ENCODE measurements around the gene LMAN1L.
A peak's percentile ranks its signal among the peaks of the same experiment; 100 is the strongest.

LMAN1L gene

GRCh38 chr15:74851960-74852359, 39.3 kb downstream of the LMAN1L start:
- Histone ChIP-seq H3K27me3 (replicated peaks in 2 of 5; ENCODE audit: control insufficient read depth in 4 of 5, insufficient read depth in 5 of 5, low read length in 4 of 5) (no peaks in the 10 kb centered on the region), H3K4me3 (ENCODE audit: control insufficient read depth in 1 of 7, extremely low read depth in 1 of 7, insufficient read depth in 4 of 7, low read depth in 2 of 7, low read length in 6 of 7) (no peak overlapping the region), H3K9me3 (ENCODE audit: control extremely low read depth in 1 of 5, control insufficient read depth in 4 of 5, insufficient read depth in 2 of 5, low read depth in 1 of 5, low read length in 4 of 5) (no peaks in the 10 kb centered on the region), H3K36me3 (ENCODE audit: control insufficient read depth in 4 of 4, insufficient read depth in 4 of 4, low read length in 3 of 4) (peaks cover 9 to 74% (median 66%) of the 10 kb centered on the region in 4 experiments), H3K27ac (ENCODE audit: insufficient read depth in 1 of 2, low read depth in 1 of 2, low read length in 2 of 2, poor library complexity in 1 of 2, severe bottlenecking in 2 of 2) (no peak overlapping the region), H3K4me1 (ENCODE audit: control extremely low read depth in 1 of 4, control insufficient read depth in 4 of 4, insufficient read depth in 4 of 4, low read length in 3 of 4) (peaks cover 2 to 8% (median 5%) of the 10 kb centered on the region in 4 experiments)
- 97% methylated on average over 6 of the region's 7 CpGs for WGBS (ENCODE audit: insufficient coverage)
- ChIA-PET CTCF (interaction anchor here (1.2 to 3.4 kb wide), 3 partner anchors 9 to 72 kb away, joined by 3 to 19 read pairs (median 5); partner anchors contain the start of gene ULK3), POLR2A (no interaction called here)
- DNase-seq = no peak

DNA sequence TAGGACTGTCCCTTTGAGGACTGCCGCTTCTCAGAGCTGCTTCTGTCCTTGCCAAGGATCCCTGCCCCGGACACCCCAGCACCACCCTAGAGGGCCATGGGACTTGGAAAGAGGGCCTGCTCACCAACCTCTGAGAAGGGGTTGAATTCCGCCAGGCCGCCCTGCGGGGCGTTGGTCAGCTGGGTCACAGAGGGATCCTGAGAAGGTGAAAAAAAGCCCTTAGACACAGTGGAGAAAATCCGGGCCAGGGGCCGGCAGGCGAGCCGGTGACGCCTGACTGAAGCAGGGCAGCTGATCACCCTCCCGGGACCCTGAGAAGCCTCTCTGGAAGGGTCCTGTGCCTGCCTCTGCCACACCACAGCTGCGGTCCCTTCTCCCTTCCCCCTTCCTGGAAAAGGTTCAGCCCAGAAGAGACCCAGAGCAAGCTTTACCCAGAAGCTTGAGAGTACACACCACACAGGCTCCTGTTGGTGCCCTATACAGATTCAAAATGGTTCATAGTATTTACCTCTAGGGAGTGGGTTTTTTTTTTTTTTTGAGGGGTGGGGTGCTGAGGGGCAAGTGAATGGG, 41.9 kb downstream of the LMAN1L start:
- ChIA-PET CTCF (interaction anchor here (1.2 to 8.9 kb wide), 6 partner anchors 11 to 67 kb away, joined by 3 to 58 read pairs (median 4); partner anchors contain the start of gene ULK3), POLR2A (no interaction called here)
- peaks cover 9 to 75% (median 50%) of the 10 kb centered on the region in 4 experiments for H3K36me3 ChIP-seq (ENCODE audit: control insufficient read depth in 4 of 4, insufficient read depth in 4 of 4, low read length in 3 of 4)

DNA sequence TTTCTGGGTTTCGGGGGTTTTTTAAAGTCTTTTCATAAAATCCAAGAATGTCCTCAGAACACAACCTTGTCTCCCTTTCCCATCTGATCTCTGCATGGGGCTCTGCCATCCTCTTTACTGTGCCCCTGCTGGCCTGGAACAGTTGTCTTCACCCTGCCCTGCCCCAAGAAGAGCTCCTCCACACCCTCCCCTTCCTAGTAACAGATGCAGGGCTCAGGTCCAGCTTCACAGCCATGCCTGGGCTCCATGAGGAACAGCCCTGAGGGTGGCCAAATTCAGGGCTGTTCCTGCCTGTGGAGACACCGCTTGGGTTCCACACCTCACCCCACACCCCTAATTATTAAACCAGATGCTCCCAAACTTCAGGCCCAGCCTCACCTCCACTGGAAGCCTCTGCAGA, 43.2 kb downstream of the LMAN1L start:
- no peak for DNase-seq
- Histone ChIP-seq H3K27me3 (replicated peaks in 2 of 5; ENCODE audit: control insufficient read depth in 4 of 5, insufficient read depth in 5 of 5, low read length in 4 of 5) (no peaks in the 10 kb centered on the region), H3K27ac (ENCODE audit: insufficient read depth in 1 of 2, low read depth in 1 of 2, low read length in 2 of 2, poor library complexity in 1 of 2, severe bottlenecking in 2 of 2) (no peak overlapping the region), H3K36me3 (ENCODE audit: control insufficient read depth in 4 of 4, insufficient read depth in 4 of 4, low read length in 3 of 4) (peaks cover 9 to 61% (median 37%) of the 10 kb centered on the region in 4 experiments), H3K9me3 (ENCODE audit: control extremely low read depth in 1 of 5, control insufficient read depth in 4 of 5, insufficient read depth in 2 of 5, low read depth in 1 of 5, low read length in 4 of 5) (no peaks in the 10 kb centered on the region), H3K4me1 (ENCODE audit: control extremely low read depth in 1 of 4, control insufficient read depth in 4 of 4, insufficient read depth in 4 of 4, low read length in 3 of 4) (peaks cover 2 to 38% (median 36%) of the 10 kb centered on the region in 4 experiments), H3K4me3 (ENCODE audit: control insufficient read depth in 1 of 7, extremely low read depth in 1 of 7, insufficient read depth in 4 of 7, low read depth in 2 of 7, low read length in 6 of 7) (no peak overlapping the region)
- POLR2A ChIA-PET = no interaction called here
- 100% methylated on average over 2 of the region's 2 CpGs for WGBS (ENCODE audit: insufficient coverage)
- CTCF ChIA-PET = interaction anchor here (1.3 to 8.9 kb wide), 7 partner anchors 8 to 44 kb away, joined by 3 to 58 read pairs (median 11); partner anchors contain the start of gene ULK3

More for the DNA sequence above, 41.9 kb downstream of the LMAN1L start:
- Histone ChIP-seq H3K9me3 (ENCODE audit: control extremely low read depth in 1 of 5, control insufficient read depth in 4 of 5, insufficient read depth in 2 of 5, low read depth in 1 of 5, low read length in 4 of 5) (no peaks in the 10 kb centered on the region), H3K4me1 (ENCODE audit: control extremely low read depth in 1 of 4, control insufficient read depth in 4 of 4, insufficient read depth in 4 of 4, low read length in 3 of 4) (peaks cover 2 to 33% (median 31%) of the 10 kb centered on the region in 4 experiments), H3K27ac (ENCODE audit: insufficient read depth in 1 of 2, low read depth in 1 of 2, low read length in 2 of 2, poor library complexity in 1 of 2, severe bottlenecking in 2 of 2) (no peak overlapping the region), H3K4me3 (ENCODE audit: control insufficient read depth in 1 of 7, extremely low read depth in 1 of 7, insufficient read depth in 4 of 7, low read depth in 2 of 7, low read length in 6 of 7) (no peak overlapping the region), H3K27me3 (replicated peaks in 2 of 5; ENCODE audit: control insufficient read depth in 4 of 5, insufficient read depth in 5 of 5, low read length in 4 of 5) (no peaks in the 10 kb centered on the region)
- no peak for DNase-seq
- WGBS (ENCODE audit: insufficient coverage) = 99% methylated on average over 13 of the region's 13 CpGs

DNA sequence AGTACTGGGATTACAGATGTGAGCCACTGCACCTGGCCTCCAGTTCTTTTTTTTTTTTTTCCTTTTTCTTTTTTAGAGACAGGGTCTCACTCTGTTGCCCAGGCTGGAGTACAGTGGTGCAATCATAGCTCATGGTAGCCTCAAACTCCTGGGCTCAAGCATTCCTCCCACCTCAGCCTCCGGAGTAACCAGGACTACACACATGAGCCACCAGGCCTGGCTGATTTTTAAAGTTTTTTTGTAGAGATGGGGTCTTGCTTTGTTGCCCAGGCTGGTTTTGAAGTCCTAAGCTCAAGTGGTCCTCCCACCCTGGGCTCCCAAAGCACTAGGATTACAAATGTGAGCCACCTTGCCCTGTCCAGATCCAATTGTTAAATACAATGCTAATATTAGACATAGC, 43.9 kb downstream of the LMAN1L start:
- WGBS (ENCODE audit: insufficient coverage) = no CpG with 5 or more reads among the region's 1 CpG
- Histone ChIP-seq H3K27me3 (replicated peaks in 2 of 5; ENCODE audit: control insufficient read depth in 4 of 5, insufficient read depth in 5 of 5, low read length in 4 of 5) (no peaks in the 10 kb centered on the region), H3K9me3 (ENCODE audit: control extremely low read depth in 1 of 5, control insufficient read depth in 4 of 5, insufficient read depth in 2 of 5, low read depth in 1 of 5, low read length in 4 of 5) (no peaks in the 10 kb centered on the region), H3K36me3 (ENCODE audit: control insufficient read depth in 4 of 4, insufficient read depth in 4 of 4, low read length in 3 of 4) (peaks cover 9 to 60% (median 31%) of the 10 kb centered on the region in 4 experiments), H3K4me3 (ENCODE audit: control insufficient read depth in 1 of 7, extremely low read depth in 1 of 7, insufficient read depth in 4 of 7, low read depth in 2 of 7, low read length in 6 of 7) (no peak overlapping the region), H3K4me1 (ENCODE audit: control extremely low read depth in 1 of 4, control insufficient read depth in 4 of 4, insufficient read depth in 4 of 4, low read length in 3 of 4) (peaks cover 2 to 38% (median 36%) of the 10 kb centered on the region in 4 experiments), H3K27ac (ENCODE audit: insufficient read depth in 1 of 2, low read depth in 1 of 2, low read length in 2 of 2, poor library complexity in 1 of 2, severe bottlenecking in 2 of 2) (no peak overlapping the region)
- no peak for DNase-seq
- ChIA-PET POLR2A (no interaction called here), CTCF (interaction anchor here (1.3 to 8.9 kb wide), 5 partner anchors 8 to 43 kb away, joined by 4 to 58 read pairs (median 19); partner anchors contain the start of gene ULK3)

DNA sequence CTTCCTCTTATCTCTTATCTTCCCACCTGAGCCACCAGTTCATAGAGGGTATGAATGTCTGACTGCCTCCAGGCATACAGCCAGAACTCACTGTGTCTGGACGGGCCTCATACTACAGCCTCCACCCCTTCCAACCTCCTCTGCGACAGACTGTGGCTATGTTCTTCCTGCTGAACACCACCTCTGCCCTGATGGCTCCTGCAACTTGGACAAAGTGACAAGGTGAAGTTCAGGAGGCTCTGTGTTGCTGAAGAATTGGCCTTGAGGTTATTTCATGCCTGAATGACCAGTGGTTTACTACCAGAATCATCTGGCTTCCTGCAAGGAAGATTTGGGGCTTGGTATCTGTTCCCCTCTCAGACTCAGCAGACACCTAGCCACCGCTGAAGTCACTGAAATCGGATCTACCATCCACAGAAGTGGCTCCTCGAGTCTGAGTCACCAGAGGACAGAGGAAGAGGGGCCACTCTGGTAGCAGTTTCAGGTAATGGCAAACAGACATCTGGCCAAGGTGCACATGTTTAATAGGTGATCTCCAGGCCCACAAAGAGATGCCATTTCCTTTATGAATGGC, 44.5 kb downstream of the LMAN1L start:
- peak in 1 of 3 donors; percentile 43 for DNase-seq
- peaks cover 3 to 53% (median 25%) of the 10 kb centered on the region in 4 experiments for H3K36me3 ChIP-seq (ENCODE audit: control insufficient read depth in 4 of 4, insufficient read depth in 4 of 4, low read length in 3 of 4)
- H3K27ac ChIP-seq (ENCODE audit: insufficient read depth in 1 of 2, low read depth in 1 of 2, low read length in 2 of 2, poor library complexity in 1 of 2, severe bottlenecking in 2 of 2) = peak overlapping the region in 1 of 2 experiments; percentile 2
- H3K4me3 ChIP-seq (ENCODE audit: control insufficient read depth in 1 of 7, extremely low read depth in 1 of 7, insufficient read depth in 4 of 7, low read depth in 2 of 7, low read length in 6 of 7) = no peak overlapping the region
- 76% methylated on average over 3 of the region's 5 CpGs for WGBS (ENCODE audit: insufficient coverage)
- peaks cover 2 to 38% (median 36%) of the 10 kb centered on the region in 4 experiments for H3K4me1 ChIP-seq (ENCODE audit: control extremely low read depth in 1 of 4, control insufficient read depth in 4 of 4, insufficient read depth in 4 of 4, low read length in 3 of 4)
- no peaks in the 10 kb centered on the region for H3K9me3 ChIP-seq (ENCODE audit: control extremely low read depth in 1 of 5, control insufficient read depth in 4 of 5, insufficient read depth in 2 of 5, low read depth in 1 of 5, low read length in 4 of 5)
- ChIA-PET POLR2A (no interaction called here), CTCF (interaction anchor here (0.7 to 8.9 kb wide), 6 partner anchors 9 to 47 kb away, joined by 4 to 58 read pairs (median 15); partner anchors contain the start of gene ULK3)
- no peaks in the 10 kb centered on the region for H3K27me3 ChIP-seq (replicated peaks in 2 of 5; ENCODE audit: control insufficient read depth in 4 of 5, insufficient read depth in 5 of 5, low read length in 4 of 5)

GRCh38 chr15:74857671-74858368, 45.2 kb downstream of the LMAN1L start:
- Histone ChIP-seq H3K4me1 (ENCODE audit: control extremely low read depth in 1 of 4, control insufficient read depth in 4 of 4, insufficient read depth in 4 of 4, low read length in 3 of 4) (peaks cover 2 to 38% (median 36%) of the 10 kb centered on the region in 4 experiments), H3K27me3 (replicated peaks in 2 of 5; ENCODE audit: control insufficient read depth in 4 of 5, insufficient read depth in 5 of 5, low read length in 4 of 5) (no peaks in the 10 kb centered on the region), H3K4me3 (ENCODE audit: control insufficient read depth in 1 of 7, extremely low read depth in 1 of 7, insufficient read depth in 4 of 7, low read depth in 2 of 7, low read length in 6 of 7) (no peak overlapping the region), H3K27ac (ENCODE audit: insufficient read depth in 1 of 2, low read depth in 1 of 2, low read length in 2 of 2, poor library complexity in 1 of 2, severe bottlenecking in 2 of 2) (no peak overlapping the region), H3K36me3 (ENCODE audit: control insufficient read depth in 4 of 4, insufficient read depth in 4 of 4, low read length in 3 of 4) (peaks cover 3 to 47% (median 19%) of the 10 kb centered on the region in 4 experiments), H3K9me3 (ENCODE audit: control extremely low read depth in 1 of 5, control insufficient read depth in 4 of 5, insufficient read depth in 2 of 5, low read depth in 1 of 5, low read length in 4 of 5) (no peaks in the 10 kb centered on the region)
- 70% methylated on average over 4 of the region's 9 CpGs for WGBS (ENCODE audit: insufficient coverage)
- POLR2A ChIA-PET = interaction anchor here (1.3 to 1.9 kb wide), 3 partner anchors 10 to 15 kb away, joined by 4 to 13 read pairs (median 12); partner anchors contain the start of gene SCAMP2
- no peak for DNase-seq
- CTCF ChIA-PET = interaction anchor here (0.7 to 8.9 kb wide), 11 partner anchors 9 to 52 kb away, joined by 3 to 58 read pairs (median 6); partner anchors contain the start of gene ULK3
